ENCODE results near the gene ARNT2. TPM values are rescaled to one million over a fixed set of nuclear protein-coding genes. Genes with fewer than 3 reads are reported as not detected.

Gene ARNT2
- total RNA-seq, 1 experiment from 2014 or later = not detected

GRCh38 chr15:80527961-80528360, 123.8 kb downstream of the ARNT2 start:
- no peak for DNase-seq (ENCODE audit: low spot score)
- in situ Hi-C loops (cut with HindIII; ENCODE audit: low sequenced_read_pairs) = no loop called here

- DNase-seq (ENCODE audit: low spot score) = no peak
- in situ Hi-C loops (cut with HindIII; ENCODE audit: low sequenced_read_pairs) = no loop called here
Observed at GRCh38 chr15:80530737-80531365, 126.7 kb downstream of the ARNT2 start.

- in situ Hi-C loops (cut with HindIII; ENCODE audit: low sequenced_read_pairs) = no loop called here
Observed at GRCh38 chr15:80531388-80531787, 127.2 kb downstream of the ARNT2 start.

GRCh38 chr15:80531796-80532195, 127.6 kb downstream of the ARNT2 start:
- in situ Hi-C loops (cut with HindIII; ENCODE audit: low sequenced_read_pairs) = no loop called here
- DNase-seq (ENCODE audit: low spot score) = no peak

More at GRCh38 chr15:80531388-80531787, 127.2 kb downstream of the ARNT2 start:
- DNase-seq (ENCODE audit: low spot score) = peak; percentile 83

- in situ Hi-C loops (cut with HindIII; ENCODE audit: low sequenced_read_pairs) = no loop called here
- no peak for DNase-seq (ENCODE audit: low spot score)
Observed at GRCh38 chr15:80533790-80534333, 129.7 kb downstream of the ARNT2 start.

- in situ Hi-C loops (cut with HindIII; ENCODE audit: low sequenced_read_pairs) = no loop called here
Observed at GRCh38 chr15:80536231-80536630, 132.0 kb downstream of the ARNT2 start.

GRCh38 chr15:80536716-80537115, 132.5 kb downstream of the ARNT2 start:
- in situ Hi-C loops (cut with HindIII; ENCODE audit: low sequenced_read_pairs) = no loop called here
- no peak for DNase-seq (ENCODE audit: low spot score)

More at GRCh38 chr15:80536231-80536630, 132.0 kb downstream of the ARNT2 start:
- DNase-seq (ENCODE audit: low spot score) = no peak

GRCh38 chr15:80545078-80545477, 140.9 kb downstream of the ARNT2 start:
- DNase-seq (ENCODE audit: low spot score) = no peak
- in situ Hi-C loops (cut with HindIII; ENCODE audit: low sequenced_read_pairs) = no loop called here

- DNase-seq (ENCODE audit: low spot score) = no peak
- in situ Hi-C loops (cut with HindIII; ENCODE audit: low sequenced_read_pairs) = no loop called here
Observed at GRCh38 chr15:80547264-80547663, 143.1 kb downstream of the ARNT2 start.

- no peak for DNase-seq (ENCODE audit: low spot score)
- in situ Hi-C loops (cut with HindIII; ENCODE audit: low sequenced_read_pairs) = no loop called here
Observed at GRCh38 chr15:80549191-80549590, 145.0 kb downstream of the ARNT2 start.

- in situ Hi-C loops (cut with HindIII; ENCODE audit: low sequenced_read_pairs) = no loop called here
- DNase-seq (ENCODE audit: low spot score) = no peak
Observed at GRCh38 chr15:80549654-80550053, 145.5 kb downstream of the ARNT2 start.

GRCh38 chr15:80550219-80550907, 146.2 kb downstream of the ARNT2 start:
- no peak for DNase-seq (ENCODE audit: low spot score)
- in situ Hi-C loops (cut with HindIII; ENCODE audit: low sequenced_read_pairs) = no loop called here

GRCh38 chr15:80550908-80551260, 146.7 kb downstream of the ARNT2 start:
- DNase-seq (ENCODE audit: low spot score) = no peak
- in situ Hi-C loops (cut with HindIII; ENCODE audit: low sequenced_read_pairs) = no loop called here

GRCh38 chr15:80551348-80551747, 147.2 kb downstream of the ARNT2 start:
- no peak for DNase-seq (ENCODE audit: low spot score)
- in situ Hi-C loops (cut with HindIII; ENCODE audit: low sequenced_read_pairs) = no loop called here

GRCh38 chr15:80554560-80554959, 150.4 kb downstream of the ARNT2 start:
- in situ Hi-C loops (cut with HindIII; ENCODE audit: low sequenced_read_pairs) = no loop called here
- DNase-seq (ENCODE audit: low spot score) = no peak

- in situ Hi-C loops (cut with HindIII; ENCODE audit: low sequenced_read_pairs) = no loop called here
- DNase-seq (ENCODE audit: low spot score) = no peak
Observed at GRCh38 chr15:80556694-80557367, 152.6 kb downstream of the ARNT2 start.

GRCh38 chr15:80557441-80558234, 153.5 kb downstream of the ARNT2 start:
- in situ Hi-C loops (cut with HindIII; ENCODE audit: low sequenced_read_pairs) = no loop called here
- no peak for DNase-seq (ENCODE audit: low spot score)

- in situ Hi-C loops (cut with HindIII; ENCODE audit: low sequenced_read_pairs) = no loop called here
Observed at GRCh38 chr15:80558631-80559319, 154.6 kb downstream of the ARNT2 start.

GRCh38 chr15:80559320-80559693, 155.1 kb downstream of the ARNT2 start:
- in situ Hi-C loops (cut with HindIII; ENCODE audit: low sequenced_read_pairs) = no loop called here

More at GRCh38 chr15:80558631-80559319, 154.6 kb downstream of the ARNT2 start:
- no peak for DNase-seq (ENCODE audit: low spot score)

More at GRCh38 chr15:80559320-80559693, 155.1 kb downstream of the ARNT2 start:
- no peak for DNase-seq (ENCODE audit: low spot score)
